GM13977 (cell line): ENCODE data around the gene OVOL1.
"Not testable (repeated sequence)": the region's sequence is repeated elsewhere in the genome, so short reads cannot be mapped to it uniquely, and the experiment has no call there.

ENCODE experiments used
- DNase-seq: peaks from one replicate; pipeline ENCODE4 v3.0.0; 2012; ENCODE audit warnings: low spot score
- in situ Hi-C: fragments of 300-500 bp; cut with MboI; formaldehyde crosslinking; loops from one replicate; pipeline ENCODE4 v1.12.0; 2022; ENCODE audit warnings: low sequenced_read_pairs, low pct_unique_long_range_greater_than_20kb, mixed read lengths, inconsistent platforms; ENCODE audit not compliant: unreplicated experiment
- TF ChIP-seq, protein P1 (sequence below): IDR thresholded peaks from 2 replicates; pipeline ENCODE4 v1.5.1; 2012; ENCODE audit warnings: mild to moderate bottlenecking, control low read depth; ENCODE audit not compliant: insufficient read depth; ENCODE audit errors: extremely low read depth, missing control alignments

OVOL1 gene

DNA sequence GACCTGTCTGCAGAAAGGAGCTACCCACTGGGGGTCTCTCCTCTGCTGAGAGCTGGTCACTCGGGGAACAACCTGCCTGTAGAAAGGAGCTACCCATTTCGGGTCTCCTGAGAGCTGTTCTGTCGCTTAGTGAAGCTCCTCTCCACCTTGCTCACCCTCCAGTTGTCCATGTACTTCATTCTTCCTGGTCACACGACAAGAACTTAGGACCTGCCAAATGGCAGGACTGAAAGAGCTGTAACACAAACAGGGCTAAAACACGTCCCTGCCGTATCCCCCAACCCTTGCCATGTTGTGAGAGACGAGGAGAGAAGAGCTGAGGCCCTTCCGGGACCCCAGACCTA lies 42.2 kb upstream of the OVOL1 start:
- no peak for DNase-seq
- TF ChIP-seq, protein P1, sequence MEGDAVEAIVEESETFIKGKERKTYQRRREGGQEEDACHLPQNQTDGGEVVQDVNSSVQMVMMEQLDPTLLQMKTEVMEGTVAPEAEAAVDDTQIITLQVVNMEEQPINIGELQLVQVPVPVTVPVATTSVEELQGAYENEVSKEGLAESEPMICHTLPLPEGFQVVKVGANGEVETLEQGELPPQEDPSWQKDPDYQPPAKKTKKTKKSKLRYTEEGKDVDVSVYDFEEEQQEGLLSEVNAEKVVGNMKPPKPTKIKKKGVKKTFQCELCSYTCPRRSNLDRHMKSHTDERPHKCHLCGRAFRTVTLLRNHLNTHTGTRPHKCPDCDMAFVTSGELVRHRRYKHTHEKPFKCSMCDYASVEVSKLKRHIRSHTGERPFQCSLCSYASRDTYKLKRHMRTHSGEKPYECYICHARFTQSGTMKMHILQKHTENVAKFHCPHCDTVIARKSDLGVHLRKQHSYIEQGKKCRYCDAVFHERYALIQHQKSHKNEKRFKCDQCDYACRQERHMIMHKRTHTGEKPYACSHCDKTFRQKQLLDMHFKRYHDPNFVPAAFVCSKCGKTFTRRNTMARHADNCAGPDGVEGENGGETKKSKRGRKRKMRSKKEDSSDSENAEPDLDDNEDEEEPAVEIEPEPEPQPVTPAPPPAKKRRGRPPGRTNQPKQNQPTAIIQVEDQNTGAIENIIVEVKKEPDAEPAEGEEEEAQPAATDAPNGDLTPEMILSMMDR: no peak
- in situ Hi-C loops: no loop called here

DNA sequence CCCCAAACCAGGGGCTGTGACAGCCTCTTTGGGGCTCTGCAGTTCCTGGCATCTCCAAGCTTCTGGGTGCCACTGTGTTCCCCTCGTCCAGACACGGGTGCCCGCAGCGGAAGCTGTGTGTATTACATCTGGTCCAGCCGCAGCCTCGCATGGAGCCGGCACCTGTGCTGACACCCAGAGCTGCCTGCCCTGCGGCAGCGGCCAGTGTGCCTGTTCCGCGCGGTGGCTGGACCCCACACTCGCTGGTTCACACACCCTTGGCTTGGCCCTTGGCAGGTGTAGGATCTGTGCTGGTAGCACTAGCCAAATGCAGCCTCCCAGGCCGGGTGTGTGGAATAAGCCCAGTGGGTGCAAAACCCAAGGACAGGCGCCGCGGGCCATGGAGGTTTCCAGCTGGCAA lies 41.8 kb upstream of the OVOL1 start:
- in situ Hi-C loops: no loop called here
- no peak for DNase-seq
- TF ChIP-seq, protein P1: no peak

DNA sequence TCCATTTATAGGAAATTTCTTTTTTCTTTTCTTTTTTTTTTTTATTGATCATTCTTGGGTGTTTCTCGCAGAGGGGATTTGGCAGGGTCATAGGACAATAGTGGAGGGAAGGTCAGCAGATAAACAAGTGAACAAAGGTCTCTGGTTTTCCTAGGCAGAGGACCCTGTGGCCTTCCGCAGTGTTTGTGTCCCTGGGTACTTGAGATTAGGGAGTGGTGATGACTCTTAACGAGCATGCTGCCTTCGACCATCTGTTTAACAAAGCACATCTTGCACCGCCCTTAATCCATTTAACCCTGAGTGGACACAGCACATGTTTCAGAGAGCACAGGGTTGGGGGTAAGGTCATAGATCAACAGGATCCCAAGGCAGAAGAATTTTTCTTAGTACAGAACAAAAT lies 24.7 kb upstream of the OVOL1 start:
- in situ Hi-C loops, DNase-seq: not testable (repeated sequence)

DNA sequence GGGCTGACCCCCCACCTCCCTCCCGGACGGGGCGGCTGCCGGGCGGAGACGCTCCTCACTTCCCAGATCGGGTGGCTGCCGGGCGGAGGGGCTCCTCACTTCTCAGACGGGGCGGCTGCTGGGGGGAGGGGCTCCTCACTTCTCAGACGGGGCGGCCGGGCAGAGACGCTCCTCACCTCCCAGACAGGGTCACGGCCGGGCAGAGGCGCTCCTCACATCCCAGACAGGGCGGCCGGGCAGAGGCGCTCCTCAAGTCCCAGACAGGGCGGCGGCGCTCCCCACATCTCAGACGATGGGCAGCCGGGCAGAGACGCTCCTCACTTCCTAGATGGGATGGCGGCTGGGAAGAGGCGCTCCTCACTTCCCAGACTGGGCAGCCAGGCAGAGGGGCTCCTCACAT lies 24.0 kb upstream of the OVOL1 start:
- in situ Hi-C loops, DNase-seq: not testable (repeated sequence)

DNA sequence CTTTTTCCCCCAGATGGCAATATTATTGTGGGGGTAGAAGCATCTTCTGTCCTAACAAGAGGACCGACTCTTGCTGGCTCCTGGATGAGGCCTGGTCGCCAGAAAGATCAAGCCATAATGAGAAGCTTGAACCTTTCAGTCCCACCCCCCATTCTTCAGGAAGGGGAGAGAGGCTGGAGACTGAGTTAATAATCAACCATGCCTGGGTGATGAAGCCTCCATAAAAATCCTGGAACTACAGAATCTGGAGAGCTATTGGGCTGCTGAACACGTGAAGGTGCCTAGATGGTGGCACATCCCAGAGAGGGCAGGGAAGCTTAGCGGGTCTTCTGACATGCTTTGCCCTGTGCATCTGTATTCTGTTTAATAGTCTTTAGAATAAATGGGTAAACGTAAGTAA lies 22.4 kb upstream of the OVOL1 start:
- no peak for DNase-seq
- TF ChIP-seq, protein P1: no peak
- in situ Hi-C loops: no loop called here

DNA sequence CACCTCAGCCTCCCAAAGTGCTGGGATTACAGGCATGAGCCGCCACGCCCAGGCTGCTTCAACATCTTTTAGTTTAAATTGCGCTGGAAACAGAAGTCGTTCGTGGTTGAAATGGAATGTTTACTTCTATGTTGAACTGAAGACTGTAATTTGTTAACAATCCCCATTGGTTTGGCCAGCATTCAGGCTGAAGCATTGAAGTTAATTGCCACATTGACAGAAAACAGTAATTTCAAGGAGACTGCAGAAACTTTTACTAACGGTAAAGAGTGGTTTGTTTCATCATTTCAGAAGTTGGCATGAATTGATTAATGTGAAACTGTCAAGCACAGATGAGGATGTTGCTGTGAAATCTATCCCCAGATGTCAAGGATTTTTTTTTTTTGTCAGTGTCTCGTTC lies 20.3 kb upstream of the OVOL1 start:
- in situ Hi-C loops: no loop called here
- DNase-seq: no peak
- TF ChIP-seq, protein P1: no peak

DNA sequence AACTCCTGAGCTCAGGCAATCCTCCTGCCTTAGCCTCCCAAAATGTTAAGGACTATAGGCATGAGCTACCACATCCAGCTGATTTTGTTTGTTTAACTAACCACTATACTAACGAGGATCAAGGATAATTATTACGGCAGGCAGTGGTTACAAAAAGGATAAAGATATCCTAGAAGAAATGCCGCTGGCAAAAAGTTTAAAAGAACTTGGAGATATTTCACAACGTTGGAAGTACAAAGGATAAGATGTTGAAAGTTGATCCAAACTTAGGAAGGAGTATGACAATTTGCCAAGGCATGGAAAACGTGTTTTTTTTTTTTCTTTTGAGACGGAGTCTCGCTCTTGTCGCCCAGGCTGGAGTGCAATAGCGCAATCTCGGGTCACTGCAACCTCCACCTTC lies 19.5 kb upstream of the OVOL1 start:
- in situ Hi-C loops: no loop called here
- TF ChIP-seq, protein P1: no peak
- DNase-seq: no peak

DNA sequence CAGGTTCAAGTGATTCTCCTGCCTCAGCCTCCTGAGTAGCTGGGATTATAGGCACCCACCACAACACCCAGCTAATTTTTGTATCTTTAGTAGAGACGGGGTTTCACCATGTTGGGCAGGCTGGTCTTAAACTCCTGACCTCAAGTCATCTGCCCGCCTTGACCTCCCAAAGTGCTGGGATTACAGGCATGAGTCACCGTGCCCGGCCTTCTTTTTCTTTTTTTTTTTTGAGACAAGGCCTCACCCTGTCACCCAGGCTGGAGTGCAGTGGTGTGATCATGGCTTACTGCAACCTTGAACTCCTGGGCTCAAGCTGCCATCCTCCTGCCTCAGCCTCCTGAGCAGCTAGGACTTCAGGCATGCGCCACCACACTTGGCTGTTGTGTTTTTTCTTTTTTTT lies 19.1 kb upstream of the OVOL1 start:
- in situ Hi-C loops, DNase-seq: not testable (repeated sequence)
